ENCODE measurements around the gene CDH4. TPM values are rescaled to one million over a fixed set of nuclear protein-coding genes. Genes with fewer than 3 reads are reported as not detected.

The CDH4 gene
- total RNA-seq, 1 donor from 2014 or later: 3.2 TPM

DNA sequence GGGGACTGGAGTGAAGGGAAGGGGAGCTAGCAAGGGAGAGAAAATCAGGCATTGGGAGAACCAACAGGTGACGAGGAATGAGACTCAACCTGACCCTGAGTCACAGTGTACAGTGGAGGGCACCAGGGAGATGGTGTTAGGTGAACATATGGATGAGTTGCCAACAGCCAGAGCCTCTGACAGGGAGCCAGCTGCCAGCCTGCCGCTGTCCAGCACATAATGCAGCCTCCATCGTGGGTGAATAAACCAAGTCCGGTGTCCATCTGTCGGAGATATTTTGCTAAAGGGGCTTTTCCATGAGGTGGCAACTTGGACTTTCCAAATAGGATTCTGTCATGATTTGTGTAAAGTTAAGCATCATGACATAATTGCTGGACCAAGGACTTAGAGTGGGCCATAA lies 88.1 kb downstream of the CDH4 start:
- FAIRE-seq (no peak), DNase-seq (ENCODE audit: low read depth) (no peak)
- Histone ChIP-seq H2AFZ (ENCODE audit: low read depth, low read length) (no peak overlapping the region), H4K20me1 (ENCODE audit: insufficient read depth, low read length) (peaks cover 23% of the 10 kb centered on the region), H3K9me3 (ENCODE audit: insufficient read depth, low read depth, low read length) (no peaks in the 10 kb centered on the region), H3K36me3 (ENCODE audit: insufficient read depth, low read length) (no peaks in the 10 kb centered on the region), H3K79me2 (ENCODE audit: insufficient read depth, low read length) (peaks cover 3% of the 10 kb centered on the region), H3K27me3 (ENCODE audit: insufficient read depth, low read length) (no peaks in the 10 kb centered on the region), H3K27ac (ENCODE audit: low read depth, low read length) (no peak overlapping the region), H3K9ac (ENCODE audit: low read length) (no peak overlapping the region), H3K4me3 (ENCODE audit: insufficient read depth, low read depth, low read length) (no peak overlapping the region), H3K4me2 (ENCODE audit: low read length) (no peak overlapping the region), H3K4me1 (ENCODE audit: insufficient read depth, low read length) (no peaks in the 10 kb centered on the region)
- Mint-ChIP-seq H3K36me3 (ENCODE audit: low read depth, unreplicated experiment) (peaks cover 1% of the 10 kb centered on the region), H3K27ac (ENCODE audit: unreplicated experiment) (no peak overlapping the region), H3K4me3 (ENCODE audit: unreplicated experiment) (no peak overlapping the region), H3K27me3 (ENCODE audit: low read depth, unreplicated experiment) (peaks cover 15% of the 10 kb centered on the region), H3K4me1 (ENCODE audit: low read depth, unreplicated experiment) (no peaks in the 10 kb centered on the region), H3K9me3 (ENCODE audit: unreplicated experiment) (peaks cover 2% of the 10 kb centered on the region)
- no peak for TF ChIP-seq EZH2 (IDR thresholded peaks at IDR 0.05; ENCODE audit: insufficient read depth, low read length)
- TF ChIP-seq, protein P1, sequence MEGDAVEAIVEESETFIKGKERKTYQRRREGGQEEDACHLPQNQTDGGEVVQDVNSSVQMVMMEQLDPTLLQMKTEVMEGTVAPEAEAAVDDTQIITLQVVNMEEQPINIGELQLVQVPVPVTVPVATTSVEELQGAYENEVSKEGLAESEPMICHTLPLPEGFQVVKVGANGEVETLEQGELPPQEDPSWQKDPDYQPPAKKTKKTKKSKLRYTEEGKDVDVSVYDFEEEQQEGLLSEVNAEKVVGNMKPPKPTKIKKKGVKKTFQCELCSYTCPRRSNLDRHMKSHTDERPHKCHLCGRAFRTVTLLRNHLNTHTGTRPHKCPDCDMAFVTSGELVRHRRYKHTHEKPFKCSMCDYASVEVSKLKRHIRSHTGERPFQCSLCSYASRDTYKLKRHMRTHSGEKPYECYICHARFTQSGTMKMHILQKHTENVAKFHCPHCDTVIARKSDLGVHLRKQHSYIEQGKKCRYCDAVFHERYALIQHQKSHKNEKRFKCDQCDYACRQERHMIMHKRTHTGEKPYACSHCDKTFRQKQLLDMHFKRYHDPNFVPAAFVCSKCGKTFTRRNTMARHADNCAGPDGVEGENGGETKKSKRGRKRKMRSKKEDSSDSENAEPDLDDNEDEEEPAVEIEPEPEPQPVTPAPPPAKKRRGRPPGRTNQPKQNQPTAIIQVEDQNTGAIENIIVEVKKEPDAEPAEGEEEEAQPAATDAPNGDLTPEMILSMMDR (IDR thresholded peaks at IDR 0.05; ENCODE audit: insufficient read depth, low read depth, low read length): no peak

DNA sequence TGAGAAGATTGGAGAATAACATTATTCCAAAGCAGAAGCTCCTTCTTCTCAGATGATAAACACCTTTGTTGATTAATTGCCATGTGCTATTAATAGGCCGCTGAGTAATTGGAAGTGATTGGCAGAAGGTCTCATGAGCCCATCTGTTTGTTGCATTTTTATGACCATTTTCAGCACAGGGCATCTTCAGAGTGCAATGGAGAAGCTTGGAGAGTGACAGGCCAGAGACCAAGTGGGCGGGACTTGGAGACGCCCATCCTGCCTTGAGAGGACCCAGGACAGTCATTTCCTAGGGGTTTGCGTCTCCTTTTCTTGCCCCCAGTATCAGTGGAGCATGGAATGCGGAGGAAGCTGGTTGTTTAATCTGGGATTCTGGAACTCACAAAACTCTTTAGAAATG lies 89.5 kb downstream of the CDH4 start:
- Mint-ChIP-seq H3K27ac (ENCODE audit: unreplicated experiment) (no peak overlapping the region), H3K4me3 (ENCODE audit: unreplicated experiment) (no peak overlapping the region), H3K4me1 (ENCODE audit: low read depth, unreplicated experiment) (no peaks in the 10 kb centered on the region), H3K36me3 (ENCODE audit: low read depth, unreplicated experiment) (peaks cover 1% of the 10 kb centered on the region), H3K9me3 (ENCODE audit: unreplicated experiment) (no peaks in the 10 kb centered on the region), H3K27me3 (ENCODE audit: low read depth, unreplicated experiment) (peaks cover 16% of the 10 kb centered on the region)
- Histone ChIP-seq H3K27ac (ENCODE audit: low read depth, low read length) (no peak overlapping the region), H3K4me3 (ENCODE audit: insufficient read depth, low read depth, low read length) (no peak overlapping the region), H3K9me3 (ENCODE audit: insufficient read depth, low read depth, low read length) (no peaks in the 10 kb centered on the region), H3K9ac (ENCODE audit: low read length) (no peak overlapping the region), H3K27me3 (ENCODE audit: insufficient read depth, low read length) (no peaks in the 10 kb centered on the region), H3K36me3 (ENCODE audit: insufficient read depth, low read length) (no peaks in the 10 kb centered on the region), H2AFZ (ENCODE audit: low read depth, low read length) (no peak overlapping the region), H3K4me2 (ENCODE audit: low read length) (no peak overlapping the region), H3K79me2 (ENCODE audit: insufficient read depth, low read length) (peaks cover 3% of the 10 kb centered on the region), H4K20me1 (ENCODE audit: insufficient read depth, low read length) (peaks cover 28% of the 10 kb centered on the region), H3K4me1 (ENCODE audit: insufficient read depth, low read length) (no peaks in the 10 kb centered on the region)
- FAIRE-seq (no peak), DNase-seq (ENCODE audit: low read depth) (no peak)
- TF ChIP-seq, protein P1 (IDR thresholded peaks at IDR 0.05; ENCODE audit: insufficient read depth, low read depth, low read length): no peak
- no peak for TF ChIP-seq EZH2 (IDR thresholded peaks at IDR 0.05; ENCODE audit: insufficient read depth, low read length)

DNA sequence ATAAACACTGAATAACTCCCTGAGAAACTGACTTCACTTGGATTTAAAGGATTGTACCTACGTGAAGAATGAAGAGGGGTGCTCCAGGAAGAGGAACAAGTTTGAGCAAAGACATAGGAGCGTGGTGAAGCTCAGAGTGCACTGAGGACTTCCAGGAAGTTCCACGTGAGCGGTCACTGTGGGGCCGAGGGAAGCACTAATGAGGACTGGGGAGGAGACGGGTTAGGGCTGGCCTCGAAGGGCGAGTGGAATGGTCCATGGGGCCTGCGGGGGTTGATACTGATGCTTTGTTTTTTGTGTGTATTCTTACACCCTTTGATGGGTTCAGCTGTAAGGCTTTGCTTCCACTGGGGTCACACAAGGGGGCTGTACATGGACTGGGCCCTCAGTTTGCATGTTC lies 91.9 kb downstream of the CDH4 start:
- Histone ChIP-seq H3K27me3 (ENCODE audit: insufficient read depth, low read length) (no peaks in the 10 kb centered on the region), H4K20me1 (ENCODE audit: insufficient read depth, low read length) (peaks cover 33% of the 10 kb centered on the region), H3K27ac (ENCODE audit: low read depth, low read length) (no peak overlapping the region), H3K4me1 (ENCODE audit: insufficient read depth, low read length) (no peaks in the 10 kb centered on the region), H3K4me3 (ENCODE audit: insufficient read depth, low read depth, low read length) (no peak overlapping the region), H3K9me3 (ENCODE audit: insufficient read depth, low read depth, low read length) (no peaks in the 10 kb centered on the region), H3K79me2 (ENCODE audit: insufficient read depth, low read length) (peaks cover 3% of the 10 kb centered on the region), H2AFZ (ENCODE audit: low read depth, low read length) (no peak overlapping the region), H3K4me2 (ENCODE audit: low read length) (no peak overlapping the region), H3K36me3 (ENCODE audit: insufficient read depth, low read length) (no peaks in the 10 kb centered on the region), H3K9ac (ENCODE audit: low read length) (no peak overlapping the region)
- H3K9me3 Mint-ChIP-seq (ENCODE audit: unreplicated experiment): no peaks in the 10 kb centered on the region
- no peak overlapping the region for H3K27ac Mint-ChIP-seq (ENCODE audit: unreplicated experiment)
- DNase-seq (ENCODE audit: low read depth) (no peak), FAIRE-seq (no peak)
- no peak for TF ChIP-seq EZH2 (IDR thresholded peaks at IDR 0.05; ENCODE audit: insufficient read depth, low read length)
- TF ChIP-seq, protein P1 (IDR thresholded peaks at IDR 0.05; ENCODE audit: insufficient read depth, low read depth, low read length): no peak
- no peaks in the 10 kb centered on the region for H3K4me1 Mint-ChIP-seq (ENCODE audit: low read depth, unreplicated experiment)
- H3K36me3 Mint-ChIP-seq (ENCODE audit: low read depth, unreplicated experiment): peaks cover 1% of the 10 kb centered on the region
- H3K4me3 Mint-ChIP-seq (ENCODE audit: unreplicated experiment): no peak overlapping the region
- peaks cover 28% of the 10 kb centered on the region for H3K27me3 Mint-ChIP-seq (ENCODE audit: low read depth, unreplicated experiment)

All from astrocyte (in vitro differentiated cells and primary cell).